CD4-positive, alpha-beta T cell treated with Interleukin-17A for 1 hour (primary cell): Measurements from ENCODE around the gene CSNK2A2.

ENCODE experiments used
- DNase-seq: peaks from one replicate; pipeline ENCODE4 v3.0.0-alpha.2; 2020

Gene CSNK2A2

DNA sequence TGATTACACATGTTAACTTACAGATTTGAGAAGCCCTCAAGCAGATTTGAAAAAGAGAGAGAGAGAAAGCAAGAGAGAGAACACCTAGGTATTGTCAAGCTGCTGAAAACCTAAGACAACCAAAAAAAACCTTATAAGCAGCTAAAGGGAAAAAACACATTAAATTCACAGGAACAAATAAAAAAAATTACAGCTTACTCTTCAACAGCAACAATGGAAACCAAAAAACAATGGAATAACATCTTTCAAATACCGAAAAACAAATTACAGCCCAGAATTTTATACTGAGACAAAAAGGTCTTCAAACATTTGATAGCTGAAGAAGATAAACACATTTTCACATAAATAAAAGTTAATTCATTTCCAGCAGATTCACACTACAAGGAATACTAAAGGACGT is 60.3 kb downstream of the CSNK2A2 start:
- no peak for DNase-seq

- DNase-seq: peak; percentile 98
Measured at GRCh38 chr16:58129097-58129936, 68.6 kb downstream of the CSNK2A2 start, which contains the start of gene CFAP20. Gene CFAP20 (minus strand): TSS chr16:58129381. CDS start chr16:58129115, 266 bp downstream.

DNA sequence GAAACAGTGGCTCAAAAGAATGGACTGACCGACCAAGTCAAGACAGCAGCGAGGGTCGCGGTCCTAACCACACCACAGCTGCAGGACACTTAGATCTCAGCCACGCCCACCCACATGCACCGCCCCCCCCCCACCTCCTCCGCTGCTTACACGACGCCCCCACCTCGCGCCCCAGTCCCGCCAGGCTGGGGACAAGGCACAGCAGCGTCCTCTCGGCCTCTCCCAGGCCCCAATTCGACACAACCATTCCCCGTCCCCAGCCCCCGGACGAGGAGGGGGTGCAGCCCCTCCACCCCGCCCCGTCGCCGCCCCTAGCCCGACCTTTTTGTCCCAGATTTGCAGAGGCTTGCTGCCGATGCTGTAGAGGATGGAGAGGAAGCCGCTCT is 69.2 kb downstream of the CSNK2A2 start:
- DNase-seq: no peak

- DNase-seq: no peak
Measured at GRCh38 chr16:58128181-58128631, 69.7 kb downstream of the CSNK2A2 start.

DNA sequence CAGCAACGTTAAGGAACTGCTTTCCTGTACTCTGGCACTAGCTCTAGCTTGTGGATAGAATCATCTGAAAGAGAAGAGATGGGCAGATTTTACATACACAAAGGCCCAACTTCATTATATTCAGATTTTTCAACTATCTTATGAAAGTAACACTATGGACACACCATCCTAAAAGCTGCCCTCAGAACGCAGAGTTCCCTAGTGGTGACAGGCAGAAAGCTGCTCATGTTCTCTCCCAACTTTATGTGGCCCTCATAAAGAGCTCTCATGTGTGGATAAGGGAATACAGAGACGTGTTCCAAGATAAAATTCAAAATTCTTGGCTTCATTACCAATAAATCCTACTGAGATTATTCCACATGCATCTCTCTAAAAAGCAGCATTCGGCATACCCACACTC is 70.3 kb downstream of the CSNK2A2 start:
- DNase-seq: peak; percentile 30

DNA sequence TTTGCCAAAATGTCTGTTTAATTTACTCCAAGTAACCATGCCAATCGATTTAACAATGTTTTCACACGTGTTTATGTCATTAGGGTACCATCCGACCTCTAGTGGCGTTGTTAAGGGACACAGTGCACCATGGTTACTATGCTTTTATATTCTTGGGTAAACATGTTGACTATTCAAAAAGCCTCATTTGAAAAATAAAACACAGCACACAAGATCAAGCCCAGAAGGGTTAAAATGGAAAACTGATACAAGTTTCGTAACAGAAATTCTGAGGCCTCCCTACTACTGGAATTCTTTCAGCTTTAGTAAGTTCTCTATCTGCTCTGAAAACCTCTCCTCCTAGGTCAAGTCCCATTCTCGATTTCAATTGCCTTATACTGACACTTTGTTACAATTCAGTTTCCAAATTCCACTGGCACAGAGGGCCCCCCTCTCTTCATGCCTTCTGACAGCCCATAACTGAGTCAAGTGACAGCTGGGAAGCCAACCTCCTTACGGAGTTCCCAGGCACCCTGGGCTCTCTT is 70.8 kb downstream of the CSNK2A2 start:
- DNase-seq: peak; percentile 86

GRCh38 chr16:58126451-58126961 is 71.4 kb downstream of the CSNK2A2 start:
- DNase-seq: no peak

GRCh38 chr16:58125781-58126335 is 72.0 kb downstream of the CSNK2A2 start:
- peak; percentile 29 for DNase-seq

DNA sequence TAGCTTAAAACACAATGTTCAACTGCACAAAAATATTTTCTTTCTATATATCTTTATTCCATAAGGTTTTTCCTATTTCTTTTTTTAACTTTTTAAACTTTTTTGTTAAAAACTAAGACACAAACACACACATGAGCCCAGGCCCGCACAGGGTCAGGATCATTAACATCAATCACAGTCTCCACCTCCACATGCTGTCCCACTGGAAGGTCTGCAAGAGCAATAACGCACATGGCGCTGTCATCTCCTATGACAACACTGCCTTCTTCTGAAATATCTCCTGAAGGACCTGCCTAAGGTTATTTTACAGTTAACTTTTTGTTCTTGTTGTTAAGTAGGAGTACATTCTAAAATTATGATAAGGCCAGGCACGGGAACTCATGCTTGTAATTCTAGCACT is 72.9 kb downstream of the CSNK2A2 start:
- no peak for DNase-seq

DNA sequence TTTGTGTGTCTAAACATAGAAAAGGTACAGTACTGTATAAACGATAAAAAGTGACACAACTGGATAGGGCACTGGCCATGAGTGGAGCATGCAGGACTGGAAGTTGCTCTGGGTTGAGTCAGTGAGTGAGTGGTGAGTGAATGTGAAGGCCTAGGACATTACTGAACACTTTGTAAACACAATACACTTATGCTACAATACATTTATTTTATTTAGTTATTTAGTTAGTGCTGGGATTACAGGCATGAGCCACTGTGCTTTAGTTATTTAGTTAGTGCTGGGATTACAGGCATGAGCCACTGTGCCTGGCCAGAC is 73.3 kb downstream of the CSNK2A2 start:
- DNase-seq: no peak

DNA sequence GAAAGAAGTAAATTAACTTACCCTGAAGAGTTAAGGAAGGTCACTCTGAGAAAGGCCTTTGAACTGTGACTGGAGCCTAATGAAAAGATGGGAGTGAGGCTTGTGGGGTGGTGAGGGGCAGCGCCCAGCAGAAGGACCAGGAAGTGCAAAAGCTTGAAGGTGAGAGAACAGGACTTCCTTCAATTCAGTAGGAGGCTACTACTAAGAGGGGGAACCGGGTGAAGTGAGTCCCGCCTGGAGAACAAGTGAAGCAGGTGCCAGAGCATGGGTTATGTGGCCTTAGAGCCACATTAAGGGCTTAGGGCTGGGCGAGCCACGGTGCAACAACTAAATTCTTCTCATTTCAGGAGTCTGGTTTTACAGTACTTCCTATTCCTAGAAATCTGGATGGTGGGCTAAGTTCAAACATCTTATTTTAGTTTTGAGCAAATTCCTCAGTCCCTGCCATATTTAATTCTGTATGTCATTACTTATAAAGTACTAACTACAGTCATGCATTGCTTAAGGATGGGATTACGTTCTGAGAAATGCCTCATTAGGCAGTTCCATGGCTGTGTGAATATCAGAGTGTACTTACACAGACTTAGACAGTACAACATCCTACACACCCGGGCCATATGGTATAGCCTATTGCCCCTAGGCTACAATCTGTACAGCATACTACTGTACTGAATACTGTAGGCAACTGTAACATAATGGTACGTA is 73.9 kb downstream of the CSNK2A2 start:
- no peak for DNase-seq

GRCh38 chr16:58121132-58121531 is 76.8 kb downstream of the CSNK2A2 start:
- no peak for DNase-seq

DNA sequence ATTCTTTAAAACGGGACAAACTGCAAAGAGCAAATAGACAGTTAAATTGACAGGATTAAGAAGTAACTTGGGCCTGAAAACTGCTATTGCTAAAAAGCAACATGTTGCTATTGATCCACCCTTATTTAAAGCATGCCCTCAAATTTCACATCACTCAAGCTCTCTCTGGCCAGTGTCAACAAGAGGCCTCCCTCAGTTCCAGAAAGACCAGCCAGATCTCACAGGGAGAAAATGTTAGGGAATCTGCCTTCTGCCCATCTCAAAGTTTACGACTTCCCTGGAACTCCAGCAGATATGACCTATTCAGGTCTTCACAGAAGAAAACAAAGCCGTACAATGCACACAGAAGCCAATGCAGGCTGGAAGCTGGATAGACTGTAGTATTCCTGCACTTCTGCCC is 77.7 kb downstream of the CSNK2A2 start:
- no peak for DNase-seq

- no peak for DNase-seq
Measured at GRCh38 chr16:58119509-58119845, 78.4 kb downstream of the CSNK2A2 start.

GRCh38 chr16:58118801-58119508 is 79.0 kb downstream of the CSNK2A2 start:
- no peak for DNase-seq

- DNase-seq: no peak
Measured at GRCh38 chr16:58116529-58116928, 81.4 kb downstream of the CSNK2A2 start.

DNA sequence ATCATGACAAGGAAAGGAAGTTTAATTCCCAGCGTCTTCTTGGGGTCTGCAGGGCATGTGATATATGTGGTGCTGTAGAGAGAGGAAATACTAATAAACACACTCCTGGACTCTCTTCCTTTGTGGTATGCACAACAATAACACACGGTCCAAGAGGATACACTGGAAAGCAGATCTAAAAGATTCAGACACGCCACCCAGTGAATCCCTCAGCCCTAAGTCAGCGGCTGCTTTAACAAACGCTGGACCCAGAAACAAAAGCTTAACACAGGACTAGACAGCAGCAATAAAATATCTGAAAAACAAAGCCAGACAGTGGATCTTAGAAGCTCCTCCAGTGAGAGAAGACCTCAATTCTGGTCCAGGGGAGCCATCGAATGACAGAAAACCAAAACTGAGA is 81.8 kb downstream of the CSNK2A2 start:
- DNase-seq: no peak

GRCh38 chr16:58114827-58115825 is 82.8 kb downstream of the CSNK2A2 start:
- no peak for DNase-seq

DNA sequence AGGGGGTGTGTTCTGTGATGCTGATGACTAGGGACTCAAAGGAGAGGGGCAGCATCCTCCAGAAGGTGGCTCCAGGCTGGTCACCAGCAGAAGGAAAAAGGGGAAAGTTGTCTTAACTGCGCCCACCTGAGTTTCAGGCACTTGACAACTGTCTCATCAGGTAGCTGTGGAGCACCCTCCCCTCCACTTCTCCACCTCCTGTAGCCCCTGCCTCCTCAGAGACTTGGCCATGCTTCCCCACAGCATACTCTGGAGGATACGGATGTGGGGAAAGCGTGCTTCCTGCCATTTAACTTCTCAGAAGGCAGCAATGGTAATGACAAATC is 86.6 kb downstream of the CSNK2A2 start:
- no peak for DNase-seq

DNA sequence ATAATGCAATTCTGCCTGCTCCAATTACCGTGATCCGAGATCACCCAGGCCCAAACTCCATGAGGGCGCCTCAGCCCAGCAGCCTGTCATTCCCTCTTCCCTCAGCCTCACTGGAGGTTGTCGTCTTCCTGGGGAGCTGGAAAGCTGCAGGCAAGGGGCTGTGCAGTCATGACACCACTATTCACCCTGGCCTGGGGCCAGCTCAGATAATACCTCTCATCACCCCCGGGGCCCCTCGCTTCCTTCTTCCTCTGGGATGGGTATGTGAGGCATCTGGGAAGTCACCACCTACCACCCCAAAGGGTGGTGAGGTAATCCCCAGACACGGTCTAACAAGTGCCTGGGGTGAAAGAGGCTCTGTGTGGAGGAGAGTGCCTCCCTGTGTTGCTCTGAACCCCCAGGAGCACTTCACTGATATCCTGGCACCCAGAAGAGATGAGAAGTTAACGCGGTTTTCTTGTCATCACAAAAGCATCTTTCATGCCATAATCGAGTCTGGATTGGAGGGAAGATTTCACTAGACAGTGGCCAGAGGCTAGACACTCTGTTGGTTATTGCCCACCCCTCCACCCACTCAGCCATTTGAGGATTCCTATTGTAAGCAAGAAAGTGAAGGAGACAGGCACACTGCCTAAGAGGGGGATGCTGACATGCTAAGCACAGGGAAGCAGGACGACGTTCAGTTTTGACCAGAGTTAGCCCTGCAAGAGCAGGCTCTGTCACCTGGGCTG is 87.2 kb downstream of the CSNK2A2 start:
- no peak for DNase-seq

DNA sequence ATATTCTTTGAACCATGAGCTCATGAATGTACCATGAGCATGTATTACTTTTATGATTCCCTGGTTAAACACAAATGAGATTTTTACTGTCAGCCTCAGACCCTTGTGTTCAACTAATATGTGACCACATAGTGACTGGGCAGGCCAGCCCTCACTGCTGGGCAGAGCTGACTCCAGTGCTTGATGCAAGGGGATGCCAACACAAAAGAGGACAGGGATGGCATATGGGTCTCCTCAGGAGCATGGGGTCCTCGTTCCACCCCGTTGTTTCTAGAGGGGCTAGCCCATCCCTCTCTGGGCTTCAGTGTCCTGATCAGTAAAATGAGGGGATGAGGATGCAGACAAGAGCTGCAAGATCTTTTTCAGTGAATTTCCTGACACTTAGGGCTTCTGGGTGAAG is 88.0 kb downstream of the CSNK2A2 start:
- DNase-seq: no peak
